Fibroblast of upper back skin (primary cell): ENCODE results near the gene PIAS3.

Source experiments
- DNase-seq: peaks from one replicate; pipeline ENCODE4 v3.0.0-alpha.2; 2013

PIAS3 gene

DNA sequence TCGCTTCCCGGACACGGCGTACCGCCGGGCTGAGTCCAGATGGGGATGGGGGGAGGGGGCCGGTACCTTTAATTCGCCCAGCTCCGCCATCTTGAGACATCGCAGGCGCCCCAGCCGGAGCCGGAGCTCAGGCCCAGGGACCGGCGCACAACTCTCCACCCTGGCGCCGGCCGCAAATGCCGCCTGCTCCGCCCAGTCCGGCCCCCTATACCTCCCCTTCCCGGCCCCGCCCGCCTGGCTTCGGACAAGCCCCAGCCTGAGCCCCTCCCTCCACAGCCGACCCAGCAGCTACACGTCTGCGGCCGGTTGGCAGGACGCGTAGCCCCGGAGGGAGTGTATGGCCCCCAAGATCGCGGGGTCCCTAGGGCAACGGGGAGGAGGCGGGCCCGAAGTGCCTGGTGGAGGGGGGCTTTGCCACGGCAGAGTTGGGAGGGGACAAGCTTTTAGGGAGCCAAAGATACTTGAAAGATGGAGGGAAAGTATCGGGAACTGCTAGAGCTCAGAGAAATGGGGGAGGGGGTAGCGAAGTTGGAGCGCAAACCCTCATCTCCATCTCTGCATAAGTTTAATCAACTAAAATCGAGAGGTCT is at the start of gene PIAS3:
PIAS3 (minus strand) TSS at position 181 of the 590 bp plus-strand sequence; CDS start at position 90, 91 bp downstream.
- peak; percentile 95 for DNase-seq

DNA sequence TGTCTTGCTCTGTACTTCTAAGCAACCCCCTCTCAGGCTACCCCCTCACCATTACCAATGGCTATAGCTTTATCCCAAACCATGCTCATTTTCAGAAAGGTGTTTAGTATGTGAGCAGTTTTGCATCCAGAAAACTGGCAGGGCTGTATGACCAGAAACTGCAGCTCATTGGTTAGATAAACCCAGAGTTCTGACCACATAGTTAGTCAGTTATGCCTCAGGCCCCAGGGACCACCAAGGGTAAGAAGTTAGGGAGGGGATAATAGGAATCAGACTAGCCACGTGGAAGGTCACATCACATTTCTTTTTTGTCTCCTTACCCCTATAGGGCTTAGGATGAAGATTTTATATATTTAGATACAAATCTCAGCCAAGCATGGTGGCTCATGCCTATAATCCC is 49.8 kb upstream of the PIAS3 start:
- DNase-seq, result peak; percentile 76

DNA sequence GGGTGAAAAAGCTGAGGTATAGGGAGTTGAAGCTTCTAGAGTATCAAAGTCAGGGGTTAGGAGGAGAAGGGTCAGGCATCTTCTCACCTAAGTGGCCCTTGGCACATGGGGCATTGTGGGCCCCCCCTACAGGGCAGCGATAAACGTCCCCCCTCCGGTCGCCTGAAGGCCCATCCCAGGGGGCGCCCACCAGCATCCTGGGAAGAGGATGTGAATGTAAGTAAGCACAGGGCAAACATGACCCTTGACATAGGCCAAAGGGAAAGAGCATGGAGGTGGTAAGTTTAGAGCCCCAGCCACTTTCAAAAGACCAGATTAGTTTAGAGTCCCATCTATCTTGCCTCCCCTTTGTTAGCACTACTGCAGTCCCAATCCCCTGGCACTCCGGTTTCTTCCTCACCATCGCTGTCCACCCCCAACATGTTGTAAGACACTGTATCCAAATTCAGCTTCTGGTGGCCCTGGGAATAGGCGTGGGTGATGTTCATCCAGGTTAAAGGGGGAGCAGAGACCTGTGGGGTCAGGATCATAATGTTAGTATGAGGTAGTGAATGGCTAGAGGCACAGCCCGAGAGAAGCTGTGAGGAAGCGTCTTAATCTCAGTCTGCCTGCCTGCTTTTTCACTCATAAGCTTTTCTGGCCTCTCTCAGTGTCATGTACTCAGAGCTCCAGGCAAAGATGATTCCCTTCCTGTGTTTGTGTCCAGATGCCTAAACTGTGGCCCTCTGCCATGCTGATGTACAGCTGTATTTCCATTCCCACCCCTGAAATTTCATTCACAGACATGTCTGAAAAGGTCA is 48.3 kb upstream of the PIAS3 start:
- DNase-seq, result no peak

DNA sequence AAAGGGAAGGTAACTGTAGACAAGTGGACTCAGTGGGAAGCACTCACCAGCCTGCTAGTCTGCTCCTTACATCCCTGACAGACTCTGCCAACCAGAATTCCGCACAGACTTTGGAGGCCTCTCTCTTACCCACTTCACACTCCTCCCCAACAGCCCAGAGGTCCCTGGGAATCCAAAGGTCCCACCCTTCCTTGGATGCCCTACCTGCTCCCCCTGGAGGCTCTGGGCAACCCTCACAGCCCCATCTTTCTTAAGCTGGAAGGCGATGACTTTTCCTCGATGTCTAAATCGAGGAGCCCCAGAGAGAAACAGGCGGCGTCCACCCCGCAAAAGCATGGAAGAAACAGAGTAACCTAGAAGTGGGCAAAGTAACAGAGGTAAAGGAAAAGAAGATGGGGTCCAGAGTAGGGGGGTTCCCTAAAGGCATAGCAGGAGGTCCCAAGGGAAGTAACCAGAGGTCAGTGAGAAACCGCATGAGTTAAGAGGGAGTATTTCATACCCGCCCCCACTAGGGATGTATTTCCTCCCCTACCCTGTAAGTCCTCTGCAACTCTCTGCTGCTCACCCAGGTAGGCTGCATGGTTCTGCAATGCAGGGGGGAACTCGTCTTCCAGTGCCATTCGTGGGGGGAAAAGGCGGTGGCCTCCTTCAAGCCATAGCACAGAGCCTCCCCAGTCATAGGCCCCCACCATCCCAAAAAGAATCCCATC is 42.6 kb upstream of the PIAS3 start:
- DNase-seq, result no peak

DNA sequence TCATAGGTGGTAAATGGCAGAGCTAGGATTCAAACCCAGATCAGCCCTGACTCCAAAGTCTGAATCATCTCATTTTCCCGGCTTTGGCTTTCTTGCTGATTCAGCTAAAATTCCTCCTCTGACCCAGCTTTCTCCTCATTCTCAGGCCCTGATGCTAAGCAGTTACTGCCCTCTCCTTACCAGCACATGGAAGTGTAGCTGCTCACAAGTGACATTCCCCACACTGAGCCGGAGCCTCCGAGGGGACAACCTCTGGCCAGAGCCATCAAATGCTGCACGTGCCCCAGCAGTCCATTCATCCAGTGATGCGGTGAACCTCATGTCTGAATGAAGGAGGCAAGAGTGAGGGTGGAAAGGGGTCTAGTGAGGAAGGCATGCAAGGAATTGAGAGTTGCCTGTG is 39.9 kb upstream of the PIAS3 start:
- DNase-seq, result no peak

DNA sequence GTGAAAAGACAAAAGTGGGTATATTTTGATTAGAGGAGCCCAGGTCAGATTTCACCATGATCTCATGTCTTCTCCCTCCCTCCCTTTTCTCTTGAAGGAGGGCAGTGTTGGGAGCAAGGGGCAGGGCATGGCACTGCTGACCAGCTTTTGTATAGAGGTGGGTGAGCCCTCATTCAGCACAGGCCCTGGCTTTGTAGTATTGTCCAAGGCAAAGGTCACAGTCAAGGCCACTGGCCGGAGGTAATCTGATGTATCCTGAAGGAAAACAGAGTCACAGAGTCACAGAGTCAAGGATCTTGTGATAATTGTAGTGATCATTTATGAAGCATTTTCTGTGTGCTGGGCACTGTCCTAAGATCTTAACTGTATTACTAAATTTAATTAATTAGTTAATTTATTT is 39.1 kb upstream of the PIAS3 start:
- DNase-seq, result no peak

DNA sequence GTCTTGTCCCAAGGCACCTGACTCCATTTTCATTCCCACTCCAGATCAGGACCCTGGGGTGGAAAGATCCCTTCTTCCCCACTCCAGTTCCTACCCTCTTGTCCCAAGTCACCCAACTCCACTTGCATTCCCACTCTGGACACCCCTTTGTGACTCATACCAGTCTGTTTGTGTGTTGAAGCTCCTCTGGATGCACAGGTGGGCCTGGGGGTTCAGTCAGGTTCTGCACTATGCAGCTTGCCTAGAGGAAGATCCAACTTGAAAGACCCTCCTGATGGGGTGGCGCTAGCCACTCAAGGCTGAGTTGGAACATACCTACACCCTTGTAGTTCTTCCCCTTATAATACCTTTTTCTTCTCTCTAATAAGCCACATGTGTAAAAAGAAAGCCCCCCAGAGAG is 36.6 kb upstream of the PIAS3 start:
- DNase-seq, result no peak

DNA sequence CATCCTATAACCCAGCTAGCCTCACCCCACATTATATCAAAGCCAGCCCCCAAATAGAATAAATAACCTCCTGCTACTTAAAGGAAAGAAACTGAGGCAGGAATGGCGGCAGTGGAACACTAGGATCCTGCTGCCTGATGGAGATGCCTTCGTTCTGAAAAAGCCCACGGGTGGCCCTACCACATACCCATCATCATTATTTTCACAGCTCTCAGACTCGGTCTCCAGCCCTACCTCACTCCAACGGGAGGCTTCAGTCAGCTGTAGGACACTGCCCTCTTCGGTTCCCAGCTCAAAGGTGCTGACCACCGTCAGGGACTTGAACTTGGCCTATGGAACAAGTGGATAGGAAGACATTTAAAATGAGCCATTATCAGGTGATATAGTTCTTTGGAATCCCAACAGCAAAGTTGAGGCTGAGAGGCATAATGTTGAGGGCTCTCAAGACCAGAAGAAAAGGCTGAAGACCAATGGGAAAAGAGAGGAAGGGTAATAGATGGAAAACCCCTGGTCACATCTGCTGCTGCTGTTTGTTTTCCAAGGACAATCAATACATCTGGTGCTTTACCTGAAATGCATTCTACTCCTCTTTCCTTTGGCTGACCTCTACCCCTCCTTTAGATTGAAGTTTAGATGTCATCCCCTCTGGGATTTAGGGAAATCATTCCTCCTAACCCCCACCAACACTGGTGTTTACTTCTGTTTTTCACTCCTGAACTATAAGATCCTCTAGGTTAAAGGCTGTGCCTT is 34.6 kb upstream of the PIAS3 start:
- DNase-seq, result no peak

DNA sequence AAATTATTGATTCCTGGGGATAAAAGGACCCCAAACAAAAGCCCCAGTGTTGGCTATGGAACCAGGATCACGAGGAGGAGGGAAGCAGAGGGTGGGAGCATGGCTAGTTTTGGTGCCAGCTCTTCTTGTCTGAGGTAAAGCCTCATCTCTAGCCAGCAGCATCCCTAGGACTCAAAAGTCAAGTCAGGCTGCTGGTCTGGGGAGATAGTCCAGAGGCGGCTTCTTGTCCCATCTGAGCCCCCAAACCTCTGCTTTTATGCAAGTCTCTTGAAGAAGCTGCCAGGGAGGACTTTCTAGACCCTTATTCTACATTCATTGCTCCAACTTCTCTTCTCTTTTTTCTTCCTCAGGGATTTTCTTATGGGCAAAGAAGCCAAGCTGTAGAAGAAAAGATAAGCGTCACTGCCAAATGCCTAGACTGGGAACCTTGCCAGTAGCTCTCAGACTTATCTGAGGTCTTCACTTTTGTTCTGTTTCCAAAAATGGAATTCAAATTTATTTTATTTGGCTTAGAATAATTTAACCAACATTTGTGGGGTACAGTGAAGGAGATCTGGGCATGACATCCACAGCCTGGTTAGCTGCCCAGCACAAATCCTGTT is 33.7 kb upstream of the PIAS3 start:
- peak; percentile 51 for DNase-seq

DNA sequence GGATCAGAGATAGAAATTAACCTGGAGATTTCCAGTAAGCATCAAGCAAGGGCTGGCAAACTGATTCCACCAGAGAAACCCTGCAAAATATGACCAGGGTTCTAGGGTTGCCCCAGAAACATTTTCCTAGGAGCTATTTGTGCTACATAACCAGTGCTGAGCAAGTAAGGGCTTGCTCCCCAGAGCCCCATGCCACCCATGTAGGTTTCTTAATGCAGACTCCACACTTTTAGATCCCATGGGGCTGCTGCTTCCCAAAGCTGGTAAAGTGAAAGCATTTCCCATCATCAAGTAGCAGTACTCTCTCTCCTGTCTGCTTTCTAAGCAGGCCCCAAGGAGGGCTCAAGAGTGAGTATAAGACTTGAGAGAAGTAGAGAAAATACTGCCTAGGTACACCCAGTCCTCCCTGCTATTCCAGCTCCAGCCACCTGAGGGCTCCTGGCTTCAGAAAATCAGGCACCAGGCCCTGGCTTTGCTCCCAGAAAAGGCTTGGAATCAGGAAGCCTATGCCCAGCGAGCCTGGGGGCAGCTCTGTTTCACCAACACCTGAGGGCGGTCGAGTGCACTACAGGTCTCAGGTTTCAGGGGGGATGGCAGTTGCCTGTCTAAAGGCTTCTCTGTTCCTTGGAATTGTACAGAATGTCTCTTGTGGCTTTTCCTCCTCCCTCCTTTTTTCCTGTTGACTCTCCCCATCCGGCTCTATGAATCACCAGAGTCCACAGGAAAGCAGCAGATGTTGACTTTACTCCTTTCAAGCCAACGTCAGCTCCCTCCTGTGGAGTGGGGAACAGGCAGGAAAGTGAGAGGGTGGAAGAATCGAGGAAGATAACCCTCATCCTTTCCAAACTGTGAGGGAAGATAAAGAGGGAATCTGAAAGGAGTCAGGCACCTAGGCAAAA is 33.0 kb upstream of the PIAS3 start:
- peak; percentile 100 for DNase-seq

DNA sequence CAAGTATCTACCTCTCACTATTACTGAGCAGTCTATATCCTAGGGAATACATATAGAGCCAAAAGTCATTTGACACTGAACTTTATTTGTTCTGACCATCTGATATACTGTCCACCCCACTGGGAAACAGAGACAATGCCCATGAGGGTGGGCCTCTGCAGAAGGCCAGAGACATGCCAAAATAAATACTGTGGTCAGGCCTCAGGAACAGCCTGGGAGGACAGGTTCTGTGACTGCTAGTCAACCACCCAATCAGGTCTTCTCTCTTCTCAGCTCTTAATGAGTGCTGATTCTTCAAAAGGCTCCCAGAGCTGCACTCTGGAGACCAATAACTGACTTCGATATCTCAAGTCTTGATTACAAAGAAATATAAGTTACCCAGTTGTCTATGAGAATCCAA is 32.3 kb upstream of the PIAS3 start:
- DNase-seq, result peak; percentile 31

DNA sequence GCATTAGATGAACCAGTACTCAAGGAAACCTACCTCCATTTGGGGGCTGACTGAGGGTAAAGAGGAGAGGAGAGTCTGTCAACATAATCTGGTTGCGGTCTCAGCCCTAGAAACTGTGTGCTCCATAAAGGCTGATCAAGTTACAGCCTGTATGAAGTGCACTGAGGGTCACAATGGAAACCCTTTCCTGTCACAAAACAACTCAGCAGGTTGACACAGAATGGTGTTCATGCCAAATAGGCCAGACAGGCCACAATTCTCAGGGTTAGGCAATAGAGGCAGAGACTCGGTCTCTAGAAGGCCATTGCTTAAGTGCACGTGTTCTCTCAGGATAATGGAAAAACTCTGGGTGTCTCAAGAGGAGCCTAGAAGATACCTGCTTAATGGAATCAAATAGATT is 30.8 kb upstream of the PIAS3 start:
- DNase-seq, result no peak

DNA sequence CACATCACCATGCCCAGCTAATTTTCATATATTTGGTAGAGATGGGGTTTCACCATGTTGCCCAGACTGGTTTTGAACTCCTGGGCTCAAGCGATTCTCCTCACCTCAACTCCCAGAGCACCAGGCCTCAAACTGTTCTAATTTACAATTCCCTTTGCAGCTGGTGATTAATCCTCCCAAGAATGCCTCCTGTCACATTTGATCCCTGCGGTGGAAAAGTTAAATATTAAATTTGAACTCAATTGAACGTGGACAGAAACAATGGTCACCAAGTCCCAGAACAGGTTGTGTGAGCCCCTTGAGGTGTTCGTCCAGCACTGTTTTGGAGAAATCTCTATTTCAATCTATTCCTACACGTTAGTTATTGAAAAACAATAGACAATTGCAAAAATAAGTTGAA is 28.8 kb upstream of the PIAS3 start:
- DNase-seq, result no peak

DNA sequence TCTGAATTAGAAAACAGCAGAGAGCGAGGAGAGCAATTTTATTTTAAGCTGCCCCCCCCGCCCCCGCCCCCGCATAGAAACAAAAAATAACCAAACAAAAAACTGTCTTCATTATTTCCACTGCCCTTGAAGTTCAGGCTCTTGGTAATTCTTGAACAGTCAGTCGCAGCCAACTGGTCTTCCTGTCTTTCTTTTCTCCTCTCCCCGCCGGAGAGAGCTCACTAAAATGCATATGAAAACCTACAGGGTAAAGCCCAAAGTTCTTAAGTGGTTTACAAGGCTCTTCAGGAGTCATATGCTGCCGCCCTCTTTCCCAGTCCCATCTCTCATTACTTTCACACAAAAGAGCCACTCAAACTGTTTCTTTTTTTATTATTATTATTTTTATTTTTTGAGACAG is 27.9 kb upstream of the PIAS3 start:
- no peak for DNase-seq

DNA sequence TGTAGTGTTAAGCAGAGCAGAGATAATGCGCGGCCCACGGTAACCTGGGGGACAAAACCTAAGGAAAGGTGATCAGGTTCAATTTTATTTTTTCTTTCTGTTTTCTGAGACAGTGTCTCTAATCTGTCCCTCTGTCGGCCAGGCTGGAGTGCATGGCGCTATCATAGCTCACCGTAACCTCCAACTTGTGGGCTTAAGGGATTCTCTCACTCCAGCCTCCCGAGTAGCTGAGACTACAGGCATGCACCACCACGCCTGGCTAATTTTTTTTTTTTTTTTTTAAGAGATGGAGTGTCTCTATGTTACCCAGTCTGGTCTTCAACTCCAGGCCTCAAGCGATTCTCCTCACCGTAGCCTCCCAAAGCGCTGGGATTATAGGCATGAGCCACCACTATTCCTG is 27.5 kb upstream of the PIAS3 start:
- no peak for DNase-seq

DNA sequence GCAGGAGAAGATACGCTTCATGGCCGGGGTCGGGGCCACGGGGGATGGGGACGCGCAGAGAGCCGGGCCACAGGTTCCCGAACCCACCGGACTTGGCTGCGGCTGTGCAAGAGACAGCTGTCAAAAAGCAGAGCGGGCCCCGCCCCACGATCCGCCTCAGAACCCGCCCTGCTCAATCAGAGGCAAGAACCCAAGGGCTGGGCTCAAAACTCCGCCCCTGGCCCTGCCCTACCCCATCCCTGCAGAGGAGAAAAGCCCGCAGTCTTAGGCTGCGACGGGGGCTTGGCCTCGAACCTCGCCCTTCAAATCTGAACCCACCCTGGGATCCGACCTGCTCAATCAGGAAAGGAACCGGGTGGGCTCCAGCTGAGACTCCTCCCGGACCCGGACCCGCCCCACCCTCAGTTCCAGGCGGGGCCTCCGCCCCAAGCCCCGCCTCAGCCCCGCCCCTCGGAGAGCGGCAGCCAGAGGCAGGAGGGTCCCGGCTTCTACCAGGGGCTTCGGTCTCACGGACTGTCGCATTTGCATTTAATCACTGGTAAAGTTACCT is 26.9 kb upstream of the PIAS3 start, which contains the start of gene ANKRD35:
ANKRD35 (minus strand) TSS at position 129 of the 550 bp plus-strand sequence; CDS start at position 21, 108 bp downstream.
- DNase-seq, result peak; percentile 38

DNA sequence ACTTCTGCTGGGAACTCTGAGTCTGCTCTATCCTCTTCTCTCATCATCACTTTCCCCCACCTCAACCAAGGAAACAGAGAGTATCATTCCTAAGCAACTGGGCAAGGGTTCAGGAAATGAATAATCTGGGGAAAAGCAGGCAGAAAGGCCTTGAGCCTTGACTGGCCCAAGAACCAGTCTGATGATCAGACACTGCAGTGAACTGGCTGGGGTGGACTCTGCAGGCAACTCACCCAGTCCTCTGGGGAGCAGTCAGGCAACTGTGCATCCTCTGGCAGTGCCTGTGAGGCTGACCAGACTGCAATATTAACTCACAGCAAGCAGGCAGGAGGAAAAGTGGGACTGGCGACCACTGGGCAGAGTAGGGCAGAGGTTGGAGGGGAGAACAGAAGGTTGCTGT is 25.8 kb upstream of the PIAS3 start:
- peak; percentile 65 for DNase-seq

DNA sequence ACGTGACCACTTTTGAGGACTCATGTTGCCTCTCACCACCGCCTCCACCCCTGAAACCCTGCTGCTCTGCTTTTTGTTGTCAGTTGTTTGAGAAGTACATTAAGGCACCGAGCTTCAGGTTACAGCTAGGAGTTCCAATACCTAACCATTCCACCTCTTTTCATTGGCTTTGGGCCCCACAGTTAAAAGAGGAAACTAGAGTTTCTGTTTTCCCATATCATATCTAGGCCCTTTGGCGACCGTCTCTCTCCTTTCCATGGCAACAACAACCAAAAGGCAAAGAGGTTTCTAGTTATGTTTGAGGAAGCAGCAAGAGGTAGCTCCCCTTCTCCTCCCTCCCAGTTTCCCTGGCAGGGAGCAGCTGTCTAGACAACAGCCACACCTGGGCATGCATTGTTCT is 20.9 kb upstream of the PIAS3 start:
- DNase-seq, result no peak

DNA sequence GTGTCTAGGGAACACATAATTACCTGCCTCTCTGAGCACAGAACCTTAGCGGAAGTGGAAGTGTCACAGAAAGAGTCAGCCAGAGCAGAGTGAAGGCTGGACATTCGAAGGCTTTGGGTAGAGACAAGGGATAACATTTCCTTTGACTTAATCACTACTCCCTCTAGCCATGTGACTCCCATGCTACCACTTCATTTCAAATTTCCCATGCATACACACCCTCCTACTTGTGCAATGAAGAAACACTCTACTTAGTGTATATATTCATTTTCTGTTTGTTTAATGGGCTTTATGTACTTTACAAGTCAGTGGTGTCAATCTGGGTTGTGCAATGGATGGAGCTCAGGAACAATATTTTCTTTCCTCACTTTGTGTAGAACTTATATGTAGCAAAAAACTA is 19.8 kb upstream of the PIAS3 start:
- no peak for DNase-seq

DNA sequence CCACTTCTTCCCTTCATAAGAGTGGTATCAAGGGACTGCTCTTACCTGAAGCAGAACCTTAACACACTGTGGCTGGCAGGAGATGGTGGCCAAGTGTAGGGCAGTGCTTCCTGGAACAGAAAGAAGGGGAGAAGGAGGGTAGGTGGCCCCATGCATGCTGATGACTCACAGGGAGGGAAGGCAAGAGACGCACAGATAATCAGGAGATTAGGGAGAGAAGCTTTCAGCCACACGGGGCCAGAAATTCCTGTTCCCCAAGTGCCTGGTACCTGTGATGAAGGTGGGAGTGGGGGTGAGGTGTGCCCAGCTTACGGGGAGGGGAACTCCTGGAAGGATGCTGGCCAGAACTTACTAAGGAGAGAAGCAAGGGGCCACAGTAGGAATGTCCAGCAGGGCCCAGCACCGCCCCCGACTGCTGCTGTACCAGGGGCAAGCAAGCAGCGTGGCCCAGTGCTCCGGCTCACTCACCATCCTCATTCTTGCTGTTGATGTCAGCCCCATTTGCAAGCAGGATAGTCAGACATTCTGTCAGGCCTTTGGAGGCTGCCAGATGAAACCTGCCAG is 19.1 kb upstream of the PIAS3 start:
- DNase-seq, result no peak

DNA sequence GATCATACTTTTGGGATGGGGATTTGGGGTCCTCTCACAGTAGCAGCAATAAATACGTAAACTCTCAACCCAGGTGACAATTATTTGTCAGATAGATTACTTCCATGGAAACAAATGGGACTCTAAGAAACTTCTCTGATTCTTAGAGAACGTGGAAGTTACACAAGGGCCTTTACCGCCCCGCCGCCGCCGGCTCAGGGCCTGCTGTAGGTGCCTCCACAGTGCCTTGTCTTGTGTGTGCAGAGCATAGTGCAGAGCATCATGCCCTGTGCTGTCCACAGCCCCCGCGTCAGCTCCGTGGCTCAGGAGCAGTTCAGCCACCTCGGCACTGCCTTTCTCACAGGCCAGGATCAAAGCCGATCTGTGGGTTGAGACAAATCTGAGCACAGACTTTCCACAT is 15.8 kb upstream of the PIAS3 start:
- no peak for DNase-seq
